ENCODE data around the gene SLC29A1.

SLC29A1 gene

GRCh38 chr6:44234101-44235025 lies 11.0 kb downstream of the SLC29A1 start:
- FAIRE-seq: no peak
- no peak for DNase-seq (ENCODE audit: extremely low spot score, insufficient read length, low read depth)

- FAIRE-seq: no peak
- no peak for DNase-seq (ENCODE audit: extremely low spot score, insufficient read length, low read depth)
These were observed 11.9 kb downstream of the SLC29A1 start for GRCh38 chr6:44235269-44235668.

- DNase-seq (ENCODE audit: extremely low spot score, insufficient read length, low read depth) (no peak), FAIRE-seq (no peak)
These were observed 12.6 kb downstream of the SLC29A1 start for GRCh38 chr6:44235891-44236516.

GRCh38 chr6:44237021-44237812 lies 13.8 kb downstream of the SLC29A1 start:
- DNase-seq (ENCODE audit: extremely low spot score, insufficient read length, low read depth): no peak
- FAIRE-seq: peak; percentile 87

- DNase-seq (ENCODE audit: extremely low spot score, insufficient read length, low read depth) (peak; percentile 73), FAIRE-seq (peak; percentile 29)
These were observed 14.5 kb downstream of the SLC29A1 start for GRCh38 chr6:44237813-44238433.

GRCh38 chr6:44238687-44239350 lies 15.4 kb downstream of the SLC29A1 start:
- no peak for DNase-seq (ENCODE audit: extremely low spot score, insufficient read length, low read depth)
- FAIRE-seq: no peak

GRCh38 chr6:44243345-44243744 lies 19.9 kb downstream of the SLC29A1 start:
- no peak for DNase-seq (ENCODE audit: extremely low spot score, insufficient read length, low read depth)
- FAIRE-seq: no peak

GRCh38 chr6:44245391-44245911 lies 22.1 kb downstream of the SLC29A1 start:
- no peak for FAIRE-seq
- DNase-seq (ENCODE audit: extremely low spot score, insufficient read length, low read depth): no peak

- FAIRE-seq: peak; percentile 45
- no peak for DNase-seq (ENCODE audit: extremely low spot score, insufficient read length, low read depth)
These were observed 22.7 kb downstream of the SLC29A1 start for GRCh38 chr6:44245912-44246662.

- peak; percentile 91 for DNase-seq (ENCODE audit: extremely low spot score, insufficient read length, low read depth)
- peak; percentile 91 for FAIRE-seq
These were observed 23.4 kb downstream of the SLC29A1 start, which contains the start of gene HSP90AB1 for GRCh38 chr6:44246663-44247337. Gene HSP90AB1, plus strand, starts transcription at chr6:44247101. Its CDS starts 1,529 bp downstream, at chr6:44248630.

GRCh38 chr6:44247338-44248302 lies 24.2 kb downstream of the SLC29A1 start:
- FAIRE-seq (no peak), DNase-seq (ENCODE audit: extremely low spot score, insufficient read length, low read depth) (no peak)

GRCh38 chr6:44248579-44248978 lies 25.2 kb downstream of the SLC29A1 start:
- FAIRE-seq (no peak), DNase-seq (ENCODE audit: extremely low spot score, insufficient read length, low read depth) (no peak)

GRCh38 chr6:44249082-44249748 lies 25.8 kb downstream of the SLC29A1 start:
- no peak for DNase-seq (ENCODE audit: extremely low spot score, insufficient read length, low read depth)
- no peak for FAIRE-seq

- no peak for FAIRE-seq
These were observed 26.8 kb downstream of the SLC29A1 start for GRCh38 chr6:44250067-44250717.

GRCh38 chr6:44250718-44251123 lies 27.3 kb downstream of the SLC29A1 start:
- FAIRE-seq (no peak), DNase-seq (ENCODE audit: extremely low spot score, insufficient read length, low read depth) (no peak)

More at GRCh38 chr6:44250067-44250717, 26.8 kb downstream of the SLC29A1 start:
- no peak for DNase-seq (ENCODE audit: extremely low spot score, insufficient read length, low read depth)
